BJ (cell line): ENCODE results near the gene SPR. TPM values are rescaled to one million over a fixed set of nuclear protein-coding genes. Genes with fewer than 3 reads are reported as not detected.

Experiments used
- CTCF ChIA-PET: fragments of 350-600 bp; formaldehyde crosslinking; extraction: SDS; loops from one replicate; lab custom pipeline; 2021; ENCODE audit warnings: antibody characterized with exemption, inconsistent platforms; lab: Yijun Ruan, JAX
- POLR2A ChIA-PET: fragments of 300-600 bp; sonication (Branson Sonifier 250); formaldehyde crosslinking; extraction: SDS; loops from one replicate; lab custom pipeline; 2021; ENCODE audit warnings: antibody characterized with exemption; lab: Charles Lee
- DNase-seq: peaks from one replicate; pipeline ENCODE4 v3.0.0-alpha.2; 2011; ENCODE audit warnings: low read depth
- H3K27me3 ChIP-seq: 2 replicates; pipeline ENCODE4 v1.6.0; 2011; ENCODE audit warnings: low read length; ENCODE audit not compliant: control insufficient read depth, insufficient read depth
- H3K36me3 ChIP-seq: 2 replicates; pipeline ENCODE4 v1.5.1; 2011; ENCODE audit warnings: low read length; ENCODE audit not compliant: control insufficient read depth, insufficient read depth
- H3K4me3 ChIP-seq: 2 replicates; pipeline ENCODE4 v1.5.1; 2011; ENCODE audit warnings: low read depth, mild to moderate bottlenecking, control low read depth, low read length
- CTCF ChIP-seq: IDR thresholded peaks from 2 replicates; pipeline ENCODE4 v1.5.1; 2011; ENCODE audit warnings: low read depth, mild to moderate bottlenecking, control low read depth, inconsistent platforms, low read length, moderate library complexity; ENCODE audit not compliant: insufficient read depth
- polyA plus RNA-seq: library from polyadenylated mRNA; depleted of rRNA; stranded (reverse); fragments of >200 nt; gene quantifications from 2 replicates; pipeline ENCODE4 v1.2.3, GENCODE V29; 2011

SPR gene
- polyA plus RNA-seq, 1 experiment, result 22.9 TPM

DNA sequence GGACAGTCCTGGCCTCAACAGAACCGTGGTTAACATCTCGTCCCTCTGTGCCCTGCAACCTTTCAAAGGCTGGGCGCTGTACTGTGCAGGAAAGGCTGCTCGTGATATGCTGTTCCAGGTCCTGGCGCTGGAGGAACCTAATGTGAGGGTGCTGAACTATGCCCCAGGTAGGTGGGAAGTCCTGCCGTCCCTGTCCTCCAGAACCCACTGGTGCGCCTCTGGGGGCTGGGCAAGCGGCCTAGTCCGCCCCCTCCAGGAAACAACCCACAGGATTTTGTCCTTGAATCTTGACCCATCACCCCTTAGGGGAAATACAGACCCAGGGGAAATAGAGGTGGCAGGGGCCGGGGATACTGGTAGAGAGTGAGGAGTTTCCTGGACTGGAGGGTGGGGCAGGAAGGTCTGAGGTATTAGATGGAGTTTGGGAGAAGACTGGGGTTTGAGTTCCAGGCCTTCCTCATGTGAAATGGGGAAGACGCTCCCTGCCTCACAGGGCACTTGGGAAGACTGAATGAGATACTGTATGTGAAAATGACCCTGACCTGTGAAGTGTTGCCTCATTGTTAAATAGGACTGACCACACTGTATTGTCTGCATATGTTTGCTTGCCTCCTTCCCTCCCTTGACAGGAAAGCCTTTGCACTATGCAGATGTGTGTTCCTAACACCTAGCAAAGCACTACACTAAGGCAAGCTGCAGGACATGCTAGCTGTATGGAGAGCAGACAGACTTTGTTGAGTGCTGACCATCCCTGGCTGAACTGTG, 1.4 kb downstream of the SPR start:
- no peak overlapping the region for H3K4me3 ChIP-seq
- TF ChIP-seq CTCF, result no peak
- no peaks in the 10 kb centered on the region for H3K36me3 ChIP-seq
- ChIA-PET CTCF (interaction anchor here (0.6 to 8.6 kb wide), 34 partner anchors 7 to 1378 kb away, joined by 3 to 98 read pairs (median 3); partner anchors contain the start of genes EMX1 and SMYD5), POLR2A (no interaction called here)
- no peak for DNase-seq
- H3K27me3 ChIP-seq, result peaks cover 2% of the 10 kb centered on the region

GRCh38 chr2:72889991-72890390, 2.8 kb downstream of the SPR start:
- POLR2A ChIA-PET, result no interaction called here
- H3K4me3 ChIP-seq, result no peak overlapping the region
- no peak for TF ChIP-seq CTCF
- CTCF ChIA-PET, result interaction anchor here (1.2 to 8.6 kb wide), 6 partner anchors 35 to 323 kb away, joined by 3 to 144 read pairs (median 68); partner anchors contain the start of gene SMYD5
- H3K36me3 ChIP-seq, result no peaks in the 10 kb centered on the region
- H3K27me3 ChIP-seq, result peaks cover 2% of the 10 kb centered on the region
- no peak for DNase-seq

DNA sequence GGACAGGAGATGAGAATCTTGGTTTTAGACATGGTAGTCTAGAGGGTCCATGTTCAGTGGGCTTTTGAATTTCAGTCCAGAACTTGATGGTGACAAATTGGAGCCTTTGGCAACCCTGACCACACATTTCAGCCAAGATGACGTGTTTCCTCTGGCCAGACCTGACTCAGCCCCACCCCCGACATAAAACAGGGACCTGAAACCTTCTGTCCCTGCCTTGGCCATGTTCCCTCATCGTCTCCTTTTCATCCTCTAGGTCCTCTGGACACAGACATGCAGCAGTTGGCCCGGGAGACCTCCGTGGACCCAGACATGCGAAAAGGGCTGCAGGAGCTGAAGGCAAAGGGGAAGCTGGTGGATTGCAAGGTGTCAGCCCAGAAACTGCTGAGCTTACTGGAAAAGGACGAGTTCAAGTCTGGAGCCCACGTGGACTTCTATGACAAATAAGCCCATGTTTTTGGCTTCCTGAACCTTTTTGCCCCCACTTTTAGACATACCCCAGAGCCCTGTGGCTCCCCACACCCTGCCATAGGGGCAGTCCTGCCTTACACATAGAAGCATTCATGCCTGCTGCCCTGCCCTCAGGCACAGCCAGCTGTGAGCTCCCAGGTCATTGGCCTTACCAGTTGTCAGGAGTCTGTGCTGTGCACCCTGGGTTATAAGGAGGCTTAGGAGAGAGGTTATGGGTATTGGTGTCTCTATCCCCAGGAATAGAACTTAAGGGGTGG, 4.0 kb downstream of the SPR start:
- H3K36me3 ChIP-seq, result no peaks in the 10 kb centered on the region
- TF ChIP-seq CTCF, result no peak
- H3K27me3 ChIP-seq, result peaks cover 3% of the 10 kb centered on the region
- ChIA-PET POLR2A (no interaction called here), CTCF (interaction anchor here (0.8 to 8.6 kb wide), 13 partner anchors 8 to 321 kb away, joined by 3 to 144 read pairs (median 18); partner anchors contain the start of genes SFXN5 and SMYD5)
- DNase-seq, result no peak
- no peak overlapping the region for H3K4me3 ChIP-seq

DNA sequence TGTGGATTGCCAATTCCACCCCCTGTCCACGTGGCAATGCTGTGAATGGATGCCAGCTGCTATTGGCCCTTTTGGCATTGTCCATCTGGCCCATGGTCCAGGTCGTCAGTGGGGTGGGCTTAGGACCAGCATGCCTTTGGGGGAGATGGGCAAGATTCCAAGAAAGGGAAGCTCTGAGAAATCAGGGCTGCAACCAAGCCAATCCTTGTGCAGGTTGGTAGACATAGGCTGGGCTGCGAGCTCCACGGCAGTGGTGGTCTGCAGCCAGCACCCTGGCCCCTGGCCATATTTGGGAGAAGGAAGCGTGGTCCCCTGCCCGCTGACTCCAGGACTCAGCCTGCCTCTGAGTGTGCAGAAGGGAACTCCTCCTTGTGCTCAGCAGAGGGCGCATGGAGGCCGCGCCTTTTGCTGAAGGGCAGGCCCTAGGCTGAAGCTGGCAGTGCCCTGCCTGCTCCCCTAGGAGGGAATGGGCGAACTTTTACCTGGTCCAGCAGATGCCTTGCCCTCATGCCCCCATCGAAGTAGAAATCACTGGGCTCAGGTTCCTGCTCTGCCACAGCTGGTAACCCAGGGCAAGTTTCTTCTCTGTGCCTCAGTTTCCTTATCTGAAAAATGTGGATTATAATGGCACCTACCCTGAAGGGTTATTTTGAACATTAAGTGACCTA, 5.4 kb downstream of the SPR start:
- Histone ChIP-seq H3K4me3 (no peak overlapping the region), H3K27me3 (peaks cover 5% of the 10 kb centered on the region), H3K36me3 (no peaks in the 10 kb centered on the region)
- peak; percentile 92 for TF ChIP-seq CTCF
- ChIA-PET POLR2A (no interaction called here), CTCF (interaction anchor here (0.6 to 8.6 kb wide), 54 partner anchors 9 to 1277 kb away, joined by 3 to 144 read pairs (median 5); partner anchors contain the start of genes EMX1, SFXN5 and SMYD5)
- no peak for DNase-seq
